Common myeloid progenitor, CD34-positive (primary cell): ENCODE data around the gene NCKAP5L. TPM values are rescaled to one million over a fixed set of nuclear protein-coding genes. Genes with fewer than 3 reads are reported as not detected.

Source experiments
- CTCF ChIA-PET: fragments of 350-600 bp; sonication (Branson Sonifier 250); formaldehyde crosslinking; loops from one replicate; lab custom pipeline; 2021; ENCODE audit warnings: antibody characterized with exemption; lab: Charles Lee
- POLR2A ChIA-PET: fragments of 350-600 bp; sonication (Branson Sonifier 250); formaldehyde crosslinking; loops from one replicate; lab custom pipeline; 2021; ENCODE audit warnings: antibody characterized with exemption; lab: Charles Lee
- DNase-seq, 3 donors: peaks; one replicate each; pipeline versions ENCODE4 v3.0.0 to v3.0.0-alpha.2; 2013
- H3K27ac ChIP-seq, 2 experiments: 1 replicate in 1 of 2; 2 replicates in 1 of 2; pipeline ENCODE4 v1.7.0; 2013; ENCODE audit warnings: inconsistent platforms in 2 of 2, low read length in 2 of 2, mild to moderate bottlenecking in 2 of 2, low read depth in 1 of 2, moderate library complexity in 1 of 2; ENCODE audit not compliant: severe bottlenecking in 2 of 2, insufficient read depth in 1 of 2, poor library complexity in 1 of 2
- H3K27me3 ChIP-seq, 5 experiments: replicated peaks in 2 of 5; 1 replicate in 3 of 5; 2 replicates in 2 of 5; pipeline versions ENCODE4 v1.6.1 to v1.7.0; 2013; ENCODE audit warnings: low read length in 4 of 5, mild to moderate bottlenecking in 2 of 5, moderate library complexity in 2 of 5, inconsistent platforms in 1 of 5; ENCODE audit not compliant: insufficient read depth in 5 of 5, control insufficient read depth in 4 of 5
- H3K36me3 ChIP-seq, 4 experiments: 1 replicate in 2 of 4; 2 replicates in 2 of 4; pipeline versions ENCODE4 v1.6.1 to v1.7.0; 2013; ENCODE audit warnings: low read length in 3 of 4, control low read depth in 1 of 4, mild to moderate bottlenecking in 1 of 4; ENCODE audit not compliant: control insufficient read depth in 4 of 4, insufficient read depth in 4 of 4
- H3K4me1 ChIP-seq, 4 experiments: 1 replicate in 3 of 4; 2 replicates in 1 of 4; pipeline versions ENCODE4 v1.6.1 to v1.7.1; 2013; ENCODE audit warnings: low read length in 3 of 4, mild to moderate bottlenecking in 3 of 4, control low read depth in 1 of 4, inconsistent platforms in 1 of 4, moderate library complexity in 1 of 4; ENCODE audit not compliant: control insufficient read depth in 4 of 4, insufficient read depth in 4 of 4; ENCODE audit errors: control extremely low read depth in 1 of 4
- H3K4me3 ChIP-seq, 7 experiments: 1 replicate in 4 of 7; 2 replicates in 3 of 7; pipeline versions ENCODE4 v1.5.1 to v1.7.0; 2013; ENCODE audit warnings: mild to moderate bottlenecking in 7 of 7, low read length in 6 of 7, moderate library complexity in 6 of 7, inconsistent platforms in 2 of 7, low read depth in 2 of 7, control low read depth in 1 of 7; ENCODE audit not compliant: insufficient read depth in 4 of 7, control insufficient read depth in 1 of 7; ENCODE audit errors: extremely low read depth in 1 of 7
- H3K9me3 ChIP-seq, 5 experiments: 1 replicate in 4 of 5; 2 replicates in 1 of 5; pipeline versions ENCODE4 v1.6.1 to v1.7.1; 2013; ENCODE audit warnings: low read length in 4 of 5, mild to moderate bottlenecking in 2 of 5, inconsistent platforms in 1 of 5, low read depth in 1 of 5, moderate library complexity in 1 of 5; ENCODE audit not compliant: control insufficient read depth in 4 of 5, insufficient read depth in 2 of 5; ENCODE audit errors: control extremely low read depth in 1 of 5
- WGBS: methylation state at CpG from one replicate; pipeline ENCODE4 v1.1.5; 2013; ENCODE audit not compliant: insufficient coverage; 5-methylcytosine and 5-hydroxymethylcytosine counted together
- polyA plus RNA-seq: library from polyadenylated mRNA; unstranded; fragments of 120-200 nt; gene quantifications from one replicate; pipeline ENCODE4 v1.2.1, GENCODE V29; 2013

The NCKAP5L gene, protein sequence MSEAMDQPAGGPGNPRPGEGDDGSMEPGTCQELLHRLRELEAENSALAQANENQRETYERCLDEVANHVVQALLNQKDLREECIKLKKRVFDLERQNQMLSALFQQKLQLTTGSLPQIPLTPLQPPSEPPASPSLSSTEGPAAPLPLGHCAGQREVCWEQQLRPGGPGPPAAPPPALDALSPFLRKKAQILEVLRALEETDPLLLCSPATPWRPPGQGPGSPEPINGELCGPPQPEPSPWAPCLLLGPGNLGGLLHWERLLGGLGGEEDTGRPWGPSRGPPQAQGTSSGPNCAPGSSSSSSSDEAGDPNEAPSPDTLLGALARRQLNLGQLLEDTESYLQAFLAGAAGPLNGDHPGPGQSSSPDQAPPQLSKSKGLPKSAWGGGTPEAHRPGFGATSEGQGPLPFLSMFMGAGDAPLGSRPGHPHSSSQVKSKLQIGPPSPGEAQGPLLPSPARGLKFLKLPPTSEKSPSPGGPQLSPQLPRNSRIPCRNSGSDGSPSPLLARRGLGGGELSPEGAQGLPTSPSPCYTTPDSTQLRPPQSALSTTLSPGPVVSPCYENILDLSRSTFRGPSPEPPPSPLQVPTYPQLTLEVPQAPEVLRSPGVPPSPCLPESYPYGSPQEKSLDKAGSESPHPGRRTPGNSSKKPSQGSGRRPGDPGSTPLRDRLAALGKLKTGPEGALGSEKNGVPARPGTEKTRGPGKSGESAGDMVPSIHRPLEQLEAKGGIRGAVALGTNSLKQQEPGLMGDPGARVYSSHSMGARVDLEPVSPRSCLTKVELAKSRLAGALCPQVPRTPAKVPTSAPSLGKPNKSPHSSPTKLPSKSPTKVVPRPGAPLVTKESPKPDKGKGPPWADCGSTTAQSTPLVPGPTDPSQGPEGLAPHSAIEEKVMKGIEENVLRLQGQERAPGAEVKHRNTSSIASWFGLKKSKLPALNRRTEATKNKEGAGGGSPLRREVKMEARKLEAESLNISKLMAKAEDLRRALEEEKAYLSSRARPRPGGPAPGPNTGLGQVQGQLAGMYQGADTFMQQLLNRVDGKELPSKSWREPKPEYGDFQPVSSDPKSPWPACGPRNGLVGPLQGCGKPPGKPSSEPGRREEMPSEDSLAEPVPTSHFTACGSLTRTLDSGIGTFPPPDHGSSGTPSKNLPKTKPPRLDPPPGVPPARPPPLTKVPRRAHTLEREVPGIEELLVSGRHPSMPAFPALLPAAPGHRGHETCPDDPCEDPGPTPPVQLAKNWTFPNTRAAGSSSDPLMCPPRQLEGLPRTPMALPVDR (N-terminal part only)
- 13.0 TPM for polyA plus RNA-seq

DNA sequence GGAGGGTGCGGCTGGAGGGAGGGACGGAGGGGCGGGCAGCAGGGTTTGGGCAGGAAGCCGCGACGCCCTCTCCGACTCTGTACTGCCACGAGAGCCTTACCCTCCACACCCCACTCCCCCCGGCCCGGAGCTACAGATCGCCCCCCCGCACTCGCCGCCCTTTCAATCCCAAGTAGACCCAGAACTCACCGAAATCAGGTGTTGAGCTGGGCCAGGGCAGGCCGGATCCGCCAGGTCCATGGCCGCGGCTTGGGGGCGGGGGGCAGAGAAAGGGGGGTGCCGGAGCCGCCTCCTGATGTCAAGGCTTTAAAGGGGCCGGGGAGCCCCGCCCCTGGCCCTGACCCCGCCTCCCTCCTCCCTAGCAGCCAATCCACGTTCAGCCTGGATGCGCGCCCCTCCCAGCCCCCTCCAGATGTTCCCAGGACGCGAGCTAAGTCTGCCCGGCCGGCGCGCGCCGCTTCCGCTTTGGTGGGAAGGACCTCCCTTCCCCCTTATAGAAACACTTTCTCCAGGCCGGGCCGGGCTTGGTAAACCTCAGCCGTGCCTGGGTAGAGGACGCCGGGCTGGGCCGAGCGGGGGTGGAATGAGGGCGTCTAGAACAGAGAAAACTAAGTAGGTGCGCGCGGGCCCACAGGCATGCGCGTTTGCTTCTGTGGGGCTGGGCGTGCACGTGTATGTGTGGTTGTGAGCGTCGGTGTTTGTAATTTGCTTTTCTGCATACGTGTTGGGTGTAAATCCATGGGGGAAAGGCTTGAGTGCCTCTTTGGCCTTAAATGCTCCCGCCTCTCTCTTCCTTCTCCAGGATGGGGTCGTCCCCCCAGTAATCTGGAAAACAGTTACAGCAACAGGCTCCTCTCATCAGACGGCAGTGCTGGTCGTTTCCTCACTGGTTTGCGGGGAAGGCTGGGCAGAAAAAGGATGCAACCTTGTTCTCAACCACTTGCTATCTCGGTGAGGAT is at the start of gene NCKAP5L:
Gene NCKAP5L, minus strand, starts transcription at position 281 of the 959 bp plus-strand sequence. CDS start 24,369 bp downstream, outside the sequence.
- ChIA-PET CTCF (interaction anchor here (5.2 to 6.4 kb wide), 2 partner anchors 10 to 50 kb away, joined by 18 to 64 read pairs; no protein-coding TSS in a partner anchor), POLR2A (interaction anchor here (0.6 to 1.4 kb wide), 5 partner anchors 14 to 156 kb away, joined by 3 to 4 read pairs (median 3); no protein-coding TSS in a partner anchor)
- H3K9me3 ChIP-seq, result no peaks in the 10 kb centered on the region
- H3K27ac ChIP-seq, result peak within 1 kb of the TSS in 1 of 2 experiments; percentile 75
- peaks cover 0 to under 1% (median 0%) of the 10 kb centered on the region in 4 experiments for H3K36me3 ChIP-seq
- H3K27me3 ChIP-seq, result no peaks in the 10 kb centered on the region
- WGBS, result 1% methylated on average over 27 of the region's 61 CpGs
- peak within 1 kb of the TSS; percentile 39 to 87 (median 76) for H3K4me3 ChIP-seq
- DNase-seq, result peak; percentile 97 to 99 (median 99)
- peaks cover 11 to 49% (median 37%) of the 10 kb centered on the region in 4 experiments for H3K4me1 ChIP-seq

DNA sequence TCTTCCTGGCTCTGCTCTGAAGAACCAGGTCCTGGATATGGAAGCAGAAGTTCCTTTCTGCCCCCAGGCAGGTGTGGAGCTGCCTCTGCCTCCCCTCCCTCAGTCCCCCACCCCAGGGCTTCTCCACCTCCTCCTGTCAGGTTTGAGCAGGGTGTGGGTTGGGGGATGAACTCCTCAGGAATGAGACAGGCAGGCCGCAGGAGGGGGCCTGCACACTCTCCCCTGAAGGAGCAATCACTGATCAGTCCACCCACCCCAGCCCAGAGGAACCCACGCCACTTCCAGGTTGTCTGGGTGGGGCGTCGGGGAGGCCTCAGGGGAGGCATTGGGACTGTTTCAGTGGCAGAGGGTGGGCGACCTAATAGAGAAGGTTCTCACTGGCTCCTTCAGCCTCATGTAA is 48.9 kb upstream of the NCKAP5L start:
- Histone ChIP-seq H3K36me3 (no peaks in the 10 kb centered on the region), H3K9me3 (no peaks in the 10 kb centered on the region), H3K4me1 (no peaks in the 10 kb centered on the region), H3K27ac (no peak overlapping the region), H3K27me3 (peaks cover 0 to 2% (median 0%) of the 10 kb centered on the region in 5 experiments), H3K4me3 (no peak overlapping the region)
- CTCF ChIA-PET, result no interaction called here
- no peak for DNase-seq
- 76% methylated on average over 5 of the region's 5 CpGs for WGBS
- POLR2A ChIA-PET, result no interaction called here

DNA sequence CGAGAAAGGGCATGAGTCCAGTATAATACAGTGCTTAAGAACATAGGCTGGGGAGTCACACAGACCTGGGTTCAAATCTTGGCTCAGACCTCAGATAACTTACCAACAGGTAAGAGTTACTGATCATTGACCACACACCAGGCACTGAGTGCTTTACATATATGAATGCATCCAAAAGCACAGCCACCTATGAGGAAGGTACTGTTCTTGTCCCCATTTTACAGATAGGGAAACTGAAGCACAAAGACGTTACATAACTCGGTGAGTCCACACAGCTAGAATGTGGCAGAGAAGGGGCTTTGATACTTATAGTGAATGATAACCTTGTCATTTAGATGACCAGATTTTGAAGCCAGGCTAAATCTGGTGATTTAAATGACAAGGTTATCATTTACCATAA is 47.9 kb upstream of the NCKAP5L start:
- Histone ChIP-seq H3K27ac (no peak overlapping the region), H3K27me3 (peaks cover 0 to 2% (median 0%) of the 10 kb centered on the region in 5 experiments), H3K4me1 (no peaks in the 10 kb centered on the region), H3K36me3 (no peaks in the 10 kb centered on the region), H3K4me3 (no peak overlapping the region), H3K9me3 (no peaks in the 10 kb centered on the region)
- no peak for DNase-seq
- ChIA-PET CTCF (interaction anchor here (0.6 to 1.0 kb wide), 2 partner anchors 70 to 104 kb away, joined by 3 read pairs; no protein-coding TSS in a partner anchor), POLR2A (no interaction called here)
- 100% methylated on average over 3 of the region's 3 CpGs for WGBS

DNA sequence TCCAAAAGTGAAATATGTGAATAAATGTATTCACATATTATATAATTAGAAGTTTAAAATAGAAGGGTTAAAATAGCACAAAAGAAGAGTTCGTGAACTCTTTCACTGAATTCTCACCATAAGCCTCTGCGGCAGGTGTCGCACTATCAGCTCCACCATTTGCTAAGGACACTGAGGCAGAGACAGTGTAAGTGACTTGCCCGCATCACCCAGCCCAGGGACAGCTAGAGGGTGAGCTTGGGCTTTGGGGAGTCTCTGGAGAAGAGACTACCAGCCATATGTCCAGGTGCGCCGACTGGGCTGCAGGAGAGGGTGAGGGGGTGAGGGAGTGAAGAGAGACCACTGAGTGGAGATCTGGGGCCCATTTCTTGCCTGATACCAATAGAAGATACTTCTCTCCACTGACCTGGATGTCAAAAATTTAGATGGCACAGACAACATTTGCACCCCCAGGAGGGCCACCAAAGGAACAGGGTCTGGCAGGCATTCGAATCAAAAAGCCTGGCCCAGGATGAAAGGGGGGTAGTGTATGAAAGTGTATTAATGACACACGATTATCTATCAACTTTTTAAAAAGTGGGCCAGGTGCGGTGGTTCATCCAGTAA is 47.0 kb upstream of the NCKAP5L start:
- peaks cover 0 to 4% (median 2%) of the 10 kb centered on the region in 4 experiments for H3K4me1 ChIP-seq
- no peaks in the 10 kb centered on the region for H3K9me3 ChIP-seq
- DNase-seq, result no peak
- no peak overlapping the region for H3K4me3 ChIP-seq
- POLR2A ChIA-PET, result no interaction called here
- H3K27me3 ChIP-seq, result peaks cover 0 to 2% (median 0%) of the 10 kb centered on the region in 5 experiments
- 96% methylated on average over 4 of the region's 9 CpGs for WGBS
- CTCF ChIA-PET, result no interaction called here
- H3K27ac ChIP-seq, result no peak overlapping the region
- no peaks in the 10 kb centered on the region for H3K36me3 ChIP-seq

DNA sequence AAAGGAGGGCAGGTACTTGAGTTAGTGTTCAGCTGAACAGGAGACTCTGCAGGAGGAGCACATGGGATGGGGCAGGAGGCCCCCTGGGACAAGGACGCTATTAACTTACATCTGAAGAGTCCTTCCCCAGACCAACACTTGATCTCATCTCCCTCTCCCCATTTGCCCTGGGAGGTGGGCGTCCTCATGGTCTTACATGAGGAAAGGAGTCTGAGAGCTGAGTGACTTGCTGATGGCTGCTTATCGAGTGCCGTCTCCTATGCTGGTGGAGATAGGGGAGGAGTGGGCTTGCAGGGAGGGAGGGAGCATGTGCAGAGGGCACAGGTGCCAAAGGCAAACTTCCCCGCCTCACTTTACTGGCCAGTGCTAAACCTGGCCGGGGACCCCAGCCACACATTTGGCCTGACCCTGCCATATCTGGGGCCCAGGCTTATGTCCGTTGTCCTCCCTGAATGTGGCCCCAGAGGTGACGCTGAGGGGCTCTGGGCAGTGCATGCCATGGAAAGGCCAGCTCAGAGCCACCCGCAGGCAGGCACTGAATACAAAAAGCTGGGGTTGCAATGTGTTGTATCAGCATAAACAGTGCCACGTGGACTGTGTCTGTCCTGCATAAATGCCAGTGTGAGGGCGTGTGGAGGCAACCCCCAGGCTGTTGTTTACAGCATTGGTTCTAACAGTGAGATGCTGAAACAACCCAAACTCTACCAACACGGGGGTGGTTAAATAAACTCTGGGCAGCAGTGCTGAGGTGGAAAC is 46.1 kb upstream of the NCKAP5L start:
- H3K4me1 ChIP-seq, result peaks cover 0 to 13% (median 10%) of the 10 kb centered on the region in 4 experiments
- H3K27me3 ChIP-seq, result peaks cover 0 to 2% (median 0%) of the 10 kb centered on the region in 5 experiments
- ChIA-PET POLR2A (no interaction called here), CTCF (interaction anchor here (1.3 to 1.8 kb wide), 2 partner anchors 12 to 165 kb away, joined by 4 read pairs; no protein-coding TSS in a partner anchor)
- H3K9me3 ChIP-seq, result no peaks in the 10 kb centered on the region
- no peak overlapping the region for H3K27ac ChIP-seq
- DNase-seq, result no peak
- no peak overlapping the region for H3K4me3 ChIP-seq
- 88% methylated on average over 8 of the region's 12 CpGs for whole genome bisulfite sequencing
- no peaks in the 10 kb centered on the region for H3K36me3 ChIP-seq
